Bronchial epithelial cell (primary cell): ENCODE data around the gene ORAI1. TPM values are rescaled to one million over a fixed set of nuclear protein-coding genes. Genes with fewer than 3 reads are reported as not detected.

Source experiments
- DNase-seq: peaks from one replicate; pipeline ENCODE4 v3.0.0-alpha.2; 2010; ENCODE audit warnings: low read depth
- FAIRE-seq: peaks from 2 replicates; lab custom pipeline; 2011; peaks lifted over from hg19 to GRCh38; lab: Jason Lieb, UNC
- H3K27me3 ChIP-seq: 2 replicates; pipeline ENCODE4 v1.5.1; 2011; ENCODE audit warnings: low read length; ENCODE audit not compliant: control insufficient read depth, insufficient read depth
- H3K36me3 ChIP-seq: 2 replicates; pipeline ENCODE4 v1.5.1; 2011; ENCODE audit warnings: low read length; ENCODE audit not compliant: control insufficient read depth, insufficient read depth
- H3K4me3 ChIP-seq: 2 replicates; pipeline ENCODE4 v1.5.1; 2011; ENCODE audit warnings: mild to moderate bottlenecking, low read depth, low read length, control low read depth
- total RNA-seq: library from RNA; depleted of rRNA; stranded (reverse); fragments of >200 nt; gene quantifications from 2 replicates; pipeline ENCODE4 v1.2.1, GENCODE V29; 2014
- TF ChIP-seq, protein P1 (sequence below): IDR thresholded peaks from 2 replicates; pipeline ENCODE4 v1.5.1; 2011; ENCODE audit warnings: mild to moderate bottlenecking, moderate library complexity, low read length, control low read depth, inconsistent platforms; ENCODE audit not compliant: insufficient read depth, severe bottlenecking

The ORAI1 gene
- total RNA-seq, 1 donor from 2014 or later: 8.7 TPM

DNA sequence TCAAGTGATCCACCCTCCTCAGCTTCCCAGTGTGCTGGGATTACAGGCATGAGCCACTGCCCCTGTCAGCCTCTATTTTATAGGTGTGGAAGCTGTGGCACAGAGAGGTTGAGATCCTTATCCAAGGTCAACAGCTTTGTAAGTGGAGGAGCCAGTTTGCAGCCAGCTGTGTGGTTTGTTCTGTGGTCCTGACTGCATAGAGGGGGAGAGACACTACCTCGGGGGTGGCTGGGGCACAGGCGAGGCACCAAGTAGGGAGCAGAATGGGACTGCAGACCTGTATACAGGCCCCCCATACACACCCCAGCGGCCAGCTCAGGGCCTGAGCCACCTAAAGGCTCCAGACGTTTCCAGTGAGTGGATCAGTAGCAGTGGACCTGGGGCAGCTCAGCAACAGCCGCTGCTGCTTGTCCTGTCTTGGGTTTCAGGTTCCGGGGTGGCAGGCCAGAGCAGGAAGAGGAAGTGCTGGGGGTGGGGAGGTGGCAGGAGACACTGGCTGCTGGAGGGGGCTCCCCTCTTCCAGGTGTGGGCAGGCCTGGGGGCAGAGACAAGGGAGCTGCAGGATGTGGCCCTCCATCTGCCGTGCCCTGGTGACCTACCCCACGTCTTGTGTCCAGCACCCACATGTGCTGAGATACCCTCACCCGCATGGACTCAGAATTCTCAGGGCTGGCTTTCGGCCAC, 11.0 kb downstream of the ORAI1 start:
- TF ChIP-seq, protein P1, sequence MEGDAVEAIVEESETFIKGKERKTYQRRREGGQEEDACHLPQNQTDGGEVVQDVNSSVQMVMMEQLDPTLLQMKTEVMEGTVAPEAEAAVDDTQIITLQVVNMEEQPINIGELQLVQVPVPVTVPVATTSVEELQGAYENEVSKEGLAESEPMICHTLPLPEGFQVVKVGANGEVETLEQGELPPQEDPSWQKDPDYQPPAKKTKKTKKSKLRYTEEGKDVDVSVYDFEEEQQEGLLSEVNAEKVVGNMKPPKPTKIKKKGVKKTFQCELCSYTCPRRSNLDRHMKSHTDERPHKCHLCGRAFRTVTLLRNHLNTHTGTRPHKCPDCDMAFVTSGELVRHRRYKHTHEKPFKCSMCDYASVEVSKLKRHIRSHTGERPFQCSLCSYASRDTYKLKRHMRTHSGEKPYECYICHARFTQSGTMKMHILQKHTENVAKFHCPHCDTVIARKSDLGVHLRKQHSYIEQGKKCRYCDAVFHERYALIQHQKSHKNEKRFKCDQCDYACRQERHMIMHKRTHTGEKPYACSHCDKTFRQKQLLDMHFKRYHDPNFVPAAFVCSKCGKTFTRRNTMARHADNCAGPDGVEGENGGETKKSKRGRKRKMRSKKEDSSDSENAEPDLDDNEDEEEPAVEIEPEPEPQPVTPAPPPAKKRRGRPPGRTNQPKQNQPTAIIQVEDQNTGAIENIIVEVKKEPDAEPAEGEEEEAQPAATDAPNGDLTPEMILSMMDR: no peak
- Histone ChIP-seq H3K36me3 (peaks cover 5% of the 10 kb centered on the region), H3K27me3 (no peaks in the 10 kb centered on the region), H3K4me3 (no peak overlapping the region)
- FAIRE-seq (no peak), DNase-seq (no peak)

DNA sequence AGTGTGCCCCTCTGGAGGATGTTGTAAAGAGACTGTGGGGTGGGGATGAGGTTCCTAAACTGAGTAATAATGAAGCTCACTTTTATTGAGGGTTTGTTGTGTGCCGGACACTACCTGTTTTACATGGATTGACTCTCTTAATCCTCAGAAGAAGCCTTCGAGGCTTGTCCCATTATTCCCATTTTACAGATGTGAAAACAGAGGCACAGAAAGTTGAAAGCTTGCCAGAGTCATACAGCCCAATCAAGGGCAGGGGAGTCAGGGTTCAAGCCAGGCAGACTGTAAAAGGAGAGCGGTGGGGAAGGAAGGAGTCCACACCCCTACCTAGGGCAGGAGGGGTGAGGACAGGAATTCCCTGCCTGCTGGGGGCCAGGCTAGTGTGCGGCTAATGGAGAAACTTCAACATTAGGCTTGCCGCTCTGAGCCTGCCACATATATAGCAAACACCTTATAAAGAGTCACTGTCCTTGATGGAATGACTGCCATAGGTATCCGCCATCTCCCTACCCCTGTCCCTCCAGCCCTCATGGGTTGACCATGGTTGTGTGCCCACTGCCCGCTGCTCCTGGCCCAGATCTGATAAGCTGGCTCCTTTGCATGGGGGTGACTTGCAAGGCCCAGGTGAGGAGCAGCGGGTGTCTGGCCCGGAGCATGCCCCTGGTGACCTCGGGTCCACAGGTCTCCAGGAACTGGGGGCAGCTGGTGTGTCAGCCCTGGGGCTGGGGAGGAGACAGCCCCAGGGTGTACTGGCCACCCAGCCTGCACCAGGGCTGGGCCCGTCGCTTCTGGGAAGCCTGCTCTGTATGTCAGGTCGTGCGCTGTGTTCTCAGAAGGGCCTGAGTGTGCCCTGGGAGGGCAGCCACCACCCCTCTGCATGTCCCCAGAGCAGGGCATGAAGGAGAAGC, 12.2 kb downstream of the ORAI1 start:
- FAIRE-seq (no peak), DNase-seq (no peak)
- H3K27me3 ChIP-seq: no peaks in the 10 kb centered on the region
- no peak overlapping the region for H3K4me3 ChIP-seq
- TF ChIP-seq, protein P1: no peak
- peaks cover 5% of the 10 kb centered on the region for H3K36me3 ChIP-seq

DNA sequence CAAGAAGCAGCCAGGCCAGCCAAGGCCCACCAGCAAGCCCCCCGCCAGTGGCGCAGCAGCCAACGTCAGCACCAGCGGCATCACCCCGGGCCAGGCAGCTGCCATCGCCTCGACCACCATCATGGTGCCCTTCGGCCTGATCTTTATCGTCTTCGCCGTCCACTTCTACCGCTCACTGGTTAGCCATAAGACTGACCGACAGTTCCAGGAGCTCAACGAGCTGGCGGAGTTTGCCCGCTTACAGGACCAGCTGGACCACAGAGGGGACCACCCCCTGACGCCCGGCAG, 15.0 kb downstream of the ORAI1 start:
- FAIRE-seq (no peak), DNase-seq (no peak)
- TF ChIP-seq, protein P1: no peak
- peaks cover 5% of the 10 kb centered on the region for H3K36me3 ChIP-seq
- H3K4me3 ChIP-seq: no peak overlapping the region
- no peaks in the 10 kb centered on the region for H3K27me3 ChIP-seq

DNA sequence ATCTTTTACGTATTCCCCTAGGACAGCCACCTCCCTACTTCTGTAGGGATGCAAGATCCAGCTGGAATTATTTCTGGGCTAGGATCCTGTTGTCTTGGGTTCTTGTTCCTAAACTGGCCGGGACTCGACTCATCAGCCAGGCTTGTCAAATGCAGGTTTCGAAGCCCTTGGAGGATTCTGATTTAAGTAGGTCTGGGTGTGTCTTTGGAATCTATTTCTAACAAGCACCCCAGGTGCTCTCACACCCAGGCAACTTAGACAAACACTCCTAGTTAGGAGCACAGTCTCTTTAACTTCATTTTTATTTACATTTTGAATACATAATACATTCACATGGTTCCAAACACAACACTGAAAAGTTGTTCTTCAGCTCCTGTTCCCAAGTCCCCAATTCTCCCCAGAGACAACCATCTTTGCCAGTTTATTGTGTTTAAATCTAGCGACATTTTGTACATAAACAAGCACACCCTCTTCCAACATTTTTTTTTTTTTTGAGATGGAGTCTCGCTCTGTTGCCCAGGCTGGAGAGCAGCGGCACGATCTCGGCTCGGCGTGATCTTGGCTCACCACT, 22.2 kb downstream of the ORAI1 start:
- no peak for DNase-seq
- Histone ChIP-seq H3K4me3 (no peak overlapping the region), H3K27me3 (no peaks in the 10 kb centered on the region), H3K36me3 (no peaks in the 10 kb centered on the region)
- FAIRE-seq: no peak
- TF ChIP-seq, protein P1: no peak

DNA sequence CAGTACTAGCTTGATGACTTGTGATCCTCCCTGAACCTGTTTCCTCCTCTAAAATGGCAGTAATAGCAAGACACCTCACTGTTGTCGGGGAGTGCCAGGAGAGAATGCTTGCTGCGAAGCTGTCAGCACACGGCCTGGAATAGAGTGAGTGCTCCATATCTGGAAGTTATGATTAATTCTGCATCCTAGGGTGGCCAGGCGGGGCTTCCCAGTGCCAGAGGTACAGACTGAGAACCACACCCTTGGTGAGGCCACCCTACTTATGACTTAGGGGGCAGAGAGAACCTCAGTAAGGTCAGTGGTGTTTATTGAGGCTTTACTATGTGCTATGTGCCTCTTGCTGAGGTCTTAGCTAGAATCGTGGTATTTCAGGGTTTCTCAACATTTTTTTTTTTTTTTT, 23.0 kb downstream of the ORAI1 start:
- Histone ChIP-seq H3K27me3 (no peaks in the 10 kb centered on the region), H3K36me3 (no peaks in the 10 kb centered on the region), H3K4me3 (no peak overlapping the region)
- no peak for DNase-seq
- FAIRE-seq: no peak
- TF ChIP-seq, protein P1: no peak
